Liver (tissue), 9 donors: Measurements from ENCODE around the gene HPCAL1. TPM values are rescaled to one million over a fixed set of nuclear protein-coding genes. Genes with fewer than 3 reads are reported as not detected.

Experiments used
- DNase-seq: peaks from one replicate; pipeline ENCODE4 v3.0.0-alpha.2; 2017; ENCODE audit warnings: low spot score
- H3K27ac ChIP-seq, 2 donors: one replicate each; pipeline ENCODE4 v1.7.0; 2013; ENCODE audit warnings: inconsistent platforms in 2 of 2, low read length in 2 of 2, control low read depth in 1 of 2, low read depth in 1 of 2, mild to moderate bottlenecking in 1 of 2
- H3K27me3 ChIP-seq, 4 donors: one replicate each; pipeline versions ENCODE4 v1.6.1 to v1.7.0; 2013; ENCODE audit warnings: low read length in 3 of 4, inconsistent platforms in 1 of 4, mild to moderate bottlenecking in 1 of 4, moderate library complexity in 1 of 4; ENCODE audit not compliant: control insufficient read depth in 4 of 4, insufficient read depth in 4 of 4
- H3K36me3 ChIP-seq, 4 donors: one replicate each; pipeline versions ENCODE4 v1.6.1 to v1.7.0; 2013; ENCODE audit warnings: low read length in 3 of 4, mild to moderate bottlenecking in 3 of 4, low read depth in 1 of 4, moderate library complexity in 1 of 4; ENCODE audit not compliant: control insufficient read depth in 4 of 4, insufficient read depth in 3 of 4
- H3K4me1 ChIP-seq, 4 donors: one replicate each; pipeline versions ENCODE4 v1.6.1 to v1.7.0; 2013; ENCODE audit warnings: low read length in 3 of 4, mild to moderate bottlenecking in 3 of 4, moderate library complexity in 1 of 4; ENCODE audit not compliant: control insufficient read depth in 4 of 4, insufficient read depth in 4 of 4
- H3K4me3 ChIP-seq, 3 donors: one replicate each; pipeline versions ENCODE4 v1.6.1 to v1.7.0; 2013; ENCODE audit warnings: low read length in 3 of 3, control low read depth in 1 of 3, low read depth in 1 of 3, mild to moderate bottlenecking in 1 of 3
- H3K9ac ChIP-seq, 2 donors: one replicate each; pipeline ENCODE4 v1.7.0; 2013; ENCODE audit warnings: low read length in 2 of 2, mild to moderate bottlenecking in 2 of 2, moderate library complexity in 2 of 2, control low read depth in 1 of 2, low read depth in 1 of 2
- H3K9me3 ChIP-seq, 4 donors: one replicate each; pipeline versions ENCODE4 v1.6.1 to v1.7.0; 2013; ENCODE audit warnings: low read length in 3 of 4; ENCODE audit not compliant: control insufficient read depth in 4 of 4
- EGR1 ChIP-seq, 2 donors: IDR thresholded peaks; 2 replicates each; pipeline ENCODE4 v1.6.1; 2016 to 2018; ENCODE audit warnings: antibody characterized with exemption in 2 of 2, low read depth in 2 of 2
- FOXA1 ChIP-seq: IDR thresholded peaks from 2 replicates; pipeline ENCODE4 v1.6.1; 2016; ENCODE audit warnings: antibody characterized with exemption
- GABPA ChIP-seq, 2 donors: IDR thresholded peaks in 1 of 2; conservative IDR thresholded peaks in 1 of 2; 2 replicates each; pipeline ENCODE4 v1.6.1; 2016; ENCODE audit warnings: antibody characterized with exemption in 2 of 2, mild to moderate bottlenecking in 1 of 2, moderate library complexity in 1 of 2
- HNF4G ChIP-seq: IDR thresholded peaks from 2 replicates; pipeline ENCODE4 v1.6.1; 2016; ENCODE audit warnings: antibody characterized with exemption
- JUND ChIP-seq, 2 donors: IDR thresholded peaks; 2 replicates each; pipeline ENCODE4 v1.6.1; 2016; ENCODE audit warnings: antibody characterized with exemption in 2 of 2
- NR2F2 ChIP-seq: IDR thresholded peaks from 2 replicates; pipeline ENCODE4 v1.6.1; 2016; ENCODE audit warnings: antibody characterized with exemption
- TAF1 ChIP-seq: conservative IDR thresholded peaks from 2 replicates; pipeline ENCODE4 v1.6.1; 2016; ENCODE audit warnings: antibody characterized with exemption, mild to moderate bottlenecking
- YY1 ChIP-seq: IDR thresholded peaks from 2 replicates; pipeline ENCODE4 v1.6.1; 2016; ENCODE audit warnings: antibody characterized with exemption, mild to moderate bottlenecking
- WGBS: extraction: QIAGEN DNeasy Blood & Tissue Kit; methylation state at CpG from one replicate; pipeline ENCODE4 v1.1.7; 2013; 5-methylcytosine and 5-hydroxymethylcytosine counted together
- polyA plus RNA-seq, 2 donors: library from polyadenylated mRNA; stranded (reverse) in 1 of 2; unstranded in 1 of 2; fragments of 200-250 nt in 1 of 2; fragments of >200 nt in 1 of 2; fragmentation: Nextera tagmentation in 1 of 2; extraction: Ambion mirVana in 1 of 2; gene quantifications; one replicate each; pipeline versions ENCODE4 v1.2.1 to v1.2.3, GENCODE V29; 2013 to 2015
- total RNA-seq, 2 donors: library from RNA; depleted of rRNA; stranded (reverse); fragments of >200 nt; gene quantifications; one replicate each; pipeline ENCODE4 v1.2.3, GENCODE V29; 2014
- TF ChIP-seq, protein P1 (sequence below): IDR thresholded peaks from 2 replicates; pipeline ENCODE4 v1.6.1; 2016; ENCODE audit warnings: antibody characterized with exemption
- TF ChIP-seq, protein P2 (sequence below): IDR thresholded peaks from 2 replicates; pipeline ENCODE4 v1.6.1; 2016; ENCODE audit warnings: antibody characterized with exemption
- TF ChIP-seq, protein P3 (sequence below): fragments of 150-350 bp; IDR thresholded peaks from 2 replicates; pipeline ENCODE4 v1.5.1; 2017; ENCODE audit warnings: improper control_type of control experiment, low read depth, low read length; ENCODE audit not compliant: missing input control
- donor health status: healthy.
- donor health status: healthy.
- donor health status: healthy.
- donor health status: healthy.
- donor health status: healthy.

Gene HPCAL1
- total and polyA plus RNA-seq, 4 donors = 17.3 to 27.9 (median 22.9) TPM

GRCh38 chr2:10387033-10387432 is 84.3 kb downstream of the HPCAL1 start:
- no peaks in the 10 kb centered on the region for H3K36me3 ChIP-seq
- 88% methylated on average over 14 of the region's 14 CpGs for WGBS
- H3K4me1 ChIP-seq = peaks cover under 1 to 12% (median 8%) of the 10 kb centered on the region in 4 donors
- no peak for DNase-seq
- no peak overlapping the region for H3K4me3 ChIP-seq
- no peak overlapping the region for H3K27ac ChIP-seq
- no peak overlapping the region for H3K9ac ChIP-seq
- H3K27me3 ChIP-seq = no peaks in the 10 kb centered on the region
- no peak for TF ChIP-seq EGR1 (IDR thresholded peaks at IDR 0.05; ENCODE audit: low read depth in 2 of 2)
- H3K9me3 ChIP-seq = no peaks in the 10 kb centered on the region

GRCh38 chr2:10388954-10389560 is 86.4 kb downstream of the HPCAL1 start:
- peaks cover 8 to 19% (median 12%) of the 10 kb centered on the region in 4 donors for H3K4me1 ChIP-seq
- no peak overlapping the region for H3K9ac ChIP-seq
- DNase-seq = no peak
- H3K9me3 ChIP-seq = no peaks in the 10 kb centered on the region
- TF ChIP-seq NR2F2 = no peak
- TF ChIP-seq, protein P1, sequence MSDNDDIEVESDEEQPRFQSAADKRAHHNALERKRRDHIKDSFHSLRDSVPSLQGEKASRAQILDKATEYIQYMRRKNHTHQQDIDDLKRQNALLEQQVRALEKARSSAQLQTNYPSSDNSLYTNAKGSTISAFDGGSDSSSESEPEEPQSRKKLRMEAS = no peak
- TF ChIP-seq EGR1 (IDR thresholded peaks at IDR 0.05; ENCODE audit: low read depth in 2 of 2) = no peak
- TF ChIP-seq YY1 = no peak
- TF ChIP-seq GABPA (IDR thresholded peaks at IDR 0.05 in 1 of 2, conservative IDR thresholded peaks at IDR 0.05 in 1 of 2) = no peak
- TF ChIP-seq, protein P2, sequence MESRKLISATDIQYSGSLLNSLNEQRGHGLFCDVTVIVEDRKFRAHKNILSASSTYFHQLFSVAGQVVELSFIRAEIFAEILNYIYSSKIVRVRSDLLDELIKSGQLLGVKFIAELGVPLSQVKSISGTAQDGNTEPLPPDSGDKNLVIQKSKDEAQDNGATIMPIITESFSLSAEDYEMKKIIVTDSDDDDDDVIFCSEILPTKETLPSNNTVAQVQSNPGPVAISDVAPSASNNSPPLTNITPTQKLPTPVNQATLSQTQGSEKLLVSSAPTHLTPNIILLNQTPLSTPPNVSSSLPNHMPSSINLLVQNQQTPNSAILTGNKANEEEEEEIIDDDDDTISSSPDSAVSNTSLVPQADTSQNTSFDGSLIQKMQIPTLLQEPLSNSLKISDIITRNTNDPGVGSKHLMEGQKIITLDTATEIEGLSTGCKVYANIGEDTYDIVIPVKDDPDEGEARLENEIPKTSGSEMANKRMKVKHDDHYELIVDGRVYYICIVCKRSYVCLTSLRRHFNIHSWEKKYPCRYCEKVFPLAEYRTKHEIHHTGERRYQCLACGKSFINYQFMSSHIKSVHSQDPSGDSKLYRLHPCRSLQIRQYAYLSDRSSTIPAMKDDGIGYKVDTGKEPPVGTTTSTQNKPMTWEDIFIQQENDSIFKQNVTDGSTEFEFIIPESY = no peak
- no peak for TF ChIP-seq FOXA1
- no peaks in the 10 kb centered on the region for H3K27me3 ChIP-seq
- 95% methylated on average over 12 of the region's 12 CpGs for WGBS
- H3K27ac ChIP-seq = no peak overlapping the region
- no peaks in the 10 kb centered on the region for H3K36me3 ChIP-seq
- H3K4me3 ChIP-seq = no peak overlapping the region

GRCh38 chr2:10389573-10389972 is 86.9 kb downstream of the HPCAL1 start:
- H3K9me3 ChIP-seq = no peaks in the 10 kb centered on the region
- H3K36me3 ChIP-seq = no peaks in the 10 kb centered on the region
- no peak overlapping the region for H3K4me3 ChIP-seq
- WGBS = 76% methylated on average over 5 of the region's 5 CpGs
- no peaks in the 10 kb centered on the region for H3K27me3 ChIP-seq
- DNase-seq = no peak
- no peak overlapping the region for H3K27ac ChIP-seq
- H3K4me1 ChIP-seq = peaks cover 8 to 19% (median 12%) of the 10 kb centered on the region in 4 donors
- no peak overlapping the region for H3K9ac ChIP-seq
- TF ChIP-seq HNF4G (no peak), TAF1 (no peak), FOXA1 (no peak), GABPA (IDR thresholded peaks at IDR 0.05 in 1 of 2, conservative IDR thresholded peaks at IDR 0.05 in 1 of 2) (no peak), JUND (IDR thresholded peaks at IDR 0.05) (no peak)
- TF ChIP-seq, protein P3, sequence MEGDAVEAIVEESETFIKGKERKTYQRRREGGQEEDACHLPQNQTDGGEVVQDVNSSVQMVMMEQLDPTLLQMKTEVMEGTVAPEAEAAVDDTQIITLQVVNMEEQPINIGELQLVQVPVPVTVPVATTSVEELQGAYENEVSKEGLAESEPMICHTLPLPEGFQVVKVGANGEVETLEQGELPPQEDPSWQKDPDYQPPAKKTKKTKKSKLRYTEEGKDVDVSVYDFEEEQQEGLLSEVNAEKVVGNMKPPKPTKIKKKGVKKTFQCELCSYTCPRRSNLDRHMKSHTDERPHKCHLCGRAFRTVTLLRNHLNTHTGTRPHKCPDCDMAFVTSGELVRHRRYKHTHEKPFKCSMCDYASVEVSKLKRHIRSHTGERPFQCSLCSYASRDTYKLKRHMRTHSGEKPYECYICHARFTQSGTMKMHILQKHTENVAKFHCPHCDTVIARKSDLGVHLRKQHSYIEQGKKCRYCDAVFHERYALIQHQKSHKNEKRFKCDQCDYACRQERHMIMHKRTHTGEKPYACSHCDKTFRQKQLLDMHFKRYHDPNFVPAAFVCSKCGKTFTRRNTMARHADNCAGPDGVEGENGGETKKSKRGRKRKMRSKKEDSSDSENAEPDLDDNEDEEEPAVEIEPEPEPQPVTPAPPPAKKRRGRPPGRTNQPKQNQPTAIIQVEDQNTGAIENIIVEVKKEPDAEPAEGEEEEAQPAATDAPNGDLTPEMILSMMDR = no peak
